HFF-Myc (cell line): ENCODE data around the gene AEBP2.

Experiments
- DNase-seq: peaks from one replicate; pipeline ENCODE4 v3.0.0-alpha.2; 2011; ENCODE audit warnings: low read depth; ENCODE audit errors: extremely low read depth
- H3K4me3 ChIP-seq: replicated peaks from 2 replicates; pipeline ENCODE4 v1.5.1; 2011; ENCODE audit warnings: low read depth, mild to moderate bottlenecking, control low read depth, low read length
- TF ChIP-seq, protein P1 (sequence below): IDR thresholded peaks from 2 replicates; pipeline ENCODE4 v1.5.1; 2012; ENCODE audit warnings: mild to moderate bottlenecking, low read depth, low read length, control low read depth; ENCODE audit errors: missing control alignments

Gene AEBP2

DNA sequence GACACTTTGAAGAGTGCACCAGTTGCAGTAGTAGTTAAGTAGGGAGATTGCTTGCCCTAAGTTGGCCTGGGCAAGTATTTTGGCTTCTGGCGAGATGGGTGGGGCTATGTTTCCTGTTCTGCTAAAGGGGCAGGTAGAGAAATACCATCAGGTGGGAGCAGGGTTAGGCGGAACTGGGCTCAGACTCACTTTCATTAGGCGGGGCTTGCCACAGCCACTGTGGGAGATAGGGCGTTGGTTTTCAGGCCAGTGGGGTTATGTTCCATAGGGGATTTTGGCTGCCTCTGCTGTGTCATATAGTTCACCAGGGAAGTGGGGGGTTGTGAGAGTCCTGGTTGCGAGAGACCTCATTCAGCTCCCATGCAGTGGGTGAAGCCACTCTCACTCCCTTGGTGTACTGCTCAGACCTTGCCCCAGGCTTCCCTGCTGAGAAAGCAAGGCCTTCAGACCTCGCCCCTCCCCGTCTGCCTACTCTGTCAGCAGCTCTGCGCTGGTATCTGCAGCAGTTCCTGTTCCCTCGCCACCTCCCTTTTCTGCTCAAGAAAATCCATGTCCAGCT lies 43.3 kb downstream of the AEBP2 start:
- no peak for DNase-seq
- TF ChIP-seq, protein P1, sequence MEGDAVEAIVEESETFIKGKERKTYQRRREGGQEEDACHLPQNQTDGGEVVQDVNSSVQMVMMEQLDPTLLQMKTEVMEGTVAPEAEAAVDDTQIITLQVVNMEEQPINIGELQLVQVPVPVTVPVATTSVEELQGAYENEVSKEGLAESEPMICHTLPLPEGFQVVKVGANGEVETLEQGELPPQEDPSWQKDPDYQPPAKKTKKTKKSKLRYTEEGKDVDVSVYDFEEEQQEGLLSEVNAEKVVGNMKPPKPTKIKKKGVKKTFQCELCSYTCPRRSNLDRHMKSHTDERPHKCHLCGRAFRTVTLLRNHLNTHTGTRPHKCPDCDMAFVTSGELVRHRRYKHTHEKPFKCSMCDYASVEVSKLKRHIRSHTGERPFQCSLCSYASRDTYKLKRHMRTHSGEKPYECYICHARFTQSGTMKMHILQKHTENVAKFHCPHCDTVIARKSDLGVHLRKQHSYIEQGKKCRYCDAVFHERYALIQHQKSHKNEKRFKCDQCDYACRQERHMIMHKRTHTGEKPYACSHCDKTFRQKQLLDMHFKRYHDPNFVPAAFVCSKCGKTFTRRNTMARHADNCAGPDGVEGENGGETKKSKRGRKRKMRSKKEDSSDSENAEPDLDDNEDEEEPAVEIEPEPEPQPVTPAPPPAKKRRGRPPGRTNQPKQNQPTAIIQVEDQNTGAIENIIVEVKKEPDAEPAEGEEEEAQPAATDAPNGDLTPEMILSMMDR: no peak
- H3K4me3 ChIP-seq: no peak overlapping the region

GRCh38 chr12:19483727-19484126 lies 44.4 kb downstream of the AEBP2 start:
- DNase-seq: no peak
- TF ChIP-seq, protein P1: no peak
- H3K4me3 ChIP-seq: no peak overlapping the region

- no peak overlapping the region for H3K4me3 ChIP-seq
- no peak for DNase-seq
- TF ChIP-seq, protein P1: no peak
Observed at GRCh38 chr12:19484738-19485137, 45.4 kb downstream of the AEBP2 start.

DNA sequence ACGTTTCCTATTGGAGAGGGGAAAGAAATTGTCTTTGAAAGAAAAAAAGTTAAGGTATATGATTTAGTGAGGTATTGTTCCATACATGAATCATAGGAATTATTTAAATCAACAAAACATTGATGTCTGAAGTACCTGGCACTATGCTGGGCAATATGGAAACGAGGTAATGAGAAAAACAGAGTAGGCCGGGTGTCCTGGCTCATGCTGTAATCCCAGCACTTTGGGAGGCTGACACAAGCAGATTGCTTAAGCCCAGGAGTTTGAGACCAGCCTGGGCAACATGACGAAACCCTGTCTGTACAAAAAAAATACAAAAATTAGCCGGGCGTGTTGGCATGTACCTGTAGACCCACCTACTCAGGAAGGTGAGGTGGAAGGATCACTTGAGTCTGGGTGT lies 45.9 kb downstream of the AEBP2 start:
- H3K4me3 ChIP-seq: no peak overlapping the region
- DNase-seq: no peak
- TF ChIP-seq, protein P1: no peak

DNA sequence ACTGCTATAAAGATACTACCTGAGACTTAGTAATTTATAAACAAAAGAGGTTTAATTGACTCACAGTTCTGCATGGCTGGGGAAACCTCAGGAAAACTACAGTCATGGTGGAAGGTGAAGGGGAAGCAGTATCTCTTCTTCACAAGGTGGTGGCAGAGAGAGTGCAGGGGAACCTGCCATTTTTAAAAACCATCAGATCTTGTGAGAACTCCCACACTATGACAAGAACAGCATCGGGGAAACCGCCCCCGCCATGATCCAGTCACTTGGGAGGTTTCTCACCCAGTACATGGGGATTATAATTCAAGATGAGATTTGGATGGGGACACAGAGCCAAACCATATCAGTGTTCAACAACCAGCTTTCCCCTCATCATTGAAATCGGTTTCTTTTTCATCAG lies 49.9 kb downstream of the AEBP2 start:
- DNase-seq: no peak
- TF ChIP-seq, protein P1: no peak
- H3K4me3 ChIP-seq: no peak overlapping the region

GRCh38 chr12:19490908-19491307 lies 51.6 kb downstream of the AEBP2 start:
- TF ChIP-seq, protein P1: no peak
- no peak for DNase-seq
- no peak overlapping the region for H3K4me3 ChIP-seq

DNA sequence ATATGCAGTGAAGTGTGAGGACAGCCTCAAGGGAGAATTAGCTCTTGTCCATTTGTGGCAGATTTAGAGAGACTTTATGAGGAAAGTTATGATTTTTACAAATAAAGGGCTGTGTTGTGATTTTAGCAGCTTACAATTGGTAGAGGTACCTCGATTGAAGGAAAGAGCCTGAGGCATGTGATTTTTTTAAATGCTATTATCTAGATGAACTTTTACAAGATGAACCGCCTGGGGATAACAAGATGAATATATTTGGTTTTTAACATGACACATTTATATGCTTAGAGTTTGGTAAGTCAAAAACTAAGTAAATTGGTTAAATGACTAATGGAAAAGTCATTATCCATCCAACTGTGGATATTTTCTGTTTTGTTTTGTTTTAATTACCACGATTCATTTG lies 52.6 kb downstream of the AEBP2 start:
- peak; percentile 2 for DNase-seq
- TF ChIP-seq, protein P1: no peak
- no peak overlapping the region for H3K4me3 ChIP-seq
